H1 (cell line): ENCODE results near the gene ITGB2. TPM values are rescaled to one million over a fixed set of nuclear protein-coding genes. Genes with fewer than 3 reads are reported as not detected.

Experiments used
- CTCF ChIA-PET: fragments of 300-600 bp; sonication (Branson Sonifier 250); formaldehyde crosslinking; loops from one replicate; lab custom pipeline; 2021; ENCODE audit not compliant: partially characterized antibody; lab: Charles Lee
- POLR2A ChIA-PET: fragments of 300-600 bp; sonication (Branson Sonifier 250); formaldehyde crosslinking; loops from one replicate; lab custom pipeline; 2021; ENCODE audit warnings: inconsistent platforms; ENCODE audit not compliant: partially characterized antibody; lab: Charles Lee
- DNase-seq, 2 experiments: peaks; one replicate each; pipeline versions ENCODE4 v3.0.0 to v3.0.0-alpha.2; 2010 to 2022; ENCODE audit warnings: low spot score in 2 of 2, low read depth in 1 of 2, mixed read lengths in 1 of 2
- FAIRE-seq: peaks from 2 replicates; lab custom pipeline; 2011; peaks lifted over from hg19 to GRCh38; lab: Jason Lieb, UNC
- H2AFZ ChIP-seq: 2 replicates; pipeline ENCODE4 v1.8.1; 2012; ENCODE audit warnings: low read length, inconsistent platforms
- H2AK5ac ChIP-seq: 2 replicates; pipeline ENCODE4 v1.6.1; 2013; ENCODE audit warnings: low read depth, low read length
- H2BK120ac ChIP-seq: replicated peaks from 2 replicates; pipeline ENCODE3; 2013; ENCODE audit warnings: low read depth, low read length, inconsistent platforms
- H2BK12ac ChIP-seq: 2 replicates; pipeline ENCODE4 v1.6.1; 2013; ENCODE audit warnings: low read depth, low read length
- H2BK15ac ChIP-seq: 2 replicates; pipeline ENCODE4 v1.6.1; 2013; ENCODE audit warnings: low read length
- H2BK20ac ChIP-seq: 2 replicates; pipeline ENCODE4 v1.6.1; 2013; ENCODE audit warnings: low read length
- H2BK5ac ChIP-seq: 2 replicates; pipeline ENCODE4 v1.6.1; 2013; ENCODE audit warnings: low read depth, low read length
- H3K14ac ChIP-seq: 2 replicates; pipeline ENCODE4 v1.6.1; 2013; ENCODE audit warnings: inconsistent platforms; ENCODE audit not compliant: insufficient read length
- H3K18ac ChIP-seq: 2 replicates; pipeline ENCODE4 v1.6.1; 2013; ENCODE audit warnings: low read length; ENCODE audit errors: extremely low read depth
- H3K23ac ChIP-seq: 2 replicates; pipeline ENCODE4 v1.6.1; 2013; ENCODE audit warnings: inconsistent platforms; ENCODE audit not compliant: insufficient read length
- H3K23me2 ChIP-seq: 2 replicates; pipeline ENCODE4 v1.6.1; 2013; ENCODE audit warnings: low read depth, low read length
- H3K27ac ChIP-seq: 2 replicates; pipeline ENCODE4 v1.6.1; 2011; ENCODE audit warnings: low read depth, low read length, inconsistent platforms
- H3K27me3 ChIP-seq, 4 experiments: replicated peaks in 1 of 4; 1 replicate in 1 of 4; 2 replicates in 3 of 4; pipeline versions ENCODE4 v1.6.1 to v1.8.1; 2011 to 2013; ENCODE audit warnings: low read length in 3 of 4, mild to moderate bottlenecking in 3 of 4, inconsistent platforms in 2 of 4, mixed read lengths in 2 of 4, moderate library complexity in 1 of 4; ENCODE audit not compliant: control insufficient read depth in 3 of 4, insufficient read depth in 3 of 4; ENCODE audit errors: extremely low read depth in 1 of 4
- H3K36me3 ChIP-seq, 4 experiments: 2 replicates each; pipeline versions ENCODE4 v1.6.1 to v1.8.1; 2011 to 2013; ENCODE audit warnings: mild to moderate bottlenecking in 4 of 4, low read length in 3 of 4, moderate library complexity in 2 of 4, control low read depth in 1 of 4, inconsistent platforms in 1 of 4; ENCODE audit not compliant: insufficient read depth in 4 of 4, control insufficient read depth in 2 of 4
- H3K4ac ChIP-seq: replicated peaks from 2 replicates; pipeline ENCODE3; 2013; ENCODE audit warnings: low read length, low read depth, mixed read lengths, inconsistent platforms; ENCODE audit not compliant: insufficient read length
- H3K4me1 ChIP-seq, 4 experiments: replicated peaks in 1 of 4; 1 replicate in 1 of 4; 2 replicates in 3 of 4; pipeline versions ENCODE4 v1.6.1 to v1.8.1; 2011 to 2013; ENCODE audit warnings: low read length in 3 of 4, inconsistent platforms in 2 of 4, mixed read lengths in 1 of 4; ENCODE audit not compliant: insufficient read depth in 4 of 4, control insufficient read depth in 3 of 4
- H3K4me2 ChIP-seq, 2 experiments: 2 replicates each; pipeline versions ENCODE4 v1.6.1 to v1.8.1; 2011 to 2013; ENCODE audit warnings: low read depth in 2 of 2, low read length in 2 of 2, control low read depth in 1 of 2, inconsistent platforms in 1 of 2, mild to moderate bottlenecking in 1 of 2; ENCODE audit not compliant: insufficient read depth in 1 of 2
- H3K4me3 ChIP-seq, 4 experiments: fragments of 200-600, 300-600 bp in 1 of 4; sonication (generic), shearing (Covaris generic), sonication (Bioruptor Twin) in 1 of 4; 2 replicates each; pipeline versions ENCODE4 v1.5.1 to v1.8.1; 2011 to 2016; ENCODE audit warnings: low read length in 4 of 4, low read depth in 3 of 4, control low read depth in 2 of 4, inconsistent platforms in 2 of 4, mild to moderate bottlenecking in 2 of 4, mixed read lengths in 1 of 4, moderate library complexity in 1 of 4; ENCODE audit not compliant: insufficient read depth in 2 of 4; ENCODE audit errors: extremely low read depth in 1 of 4
- H3K56ac ChIP-seq: replicated peaks from 2 replicates; pipeline ENCODE3; 2013; ENCODE audit warnings: low read depth, mild to moderate bottlenecking, mixed read lengths, low read length, inconsistent platforms; ENCODE audit not compliant: insufficient read length
- H3K79me1 ChIP-seq: 2 replicates; pipeline ENCODE4 v1.6.1; 2013; ENCODE audit warnings: low read depth, low read length, control low read depth
- H3K79me2 ChIP-seq, 2 experiments: 2 replicates each; pipeline versions ENCODE4 v1.6.1 to v1.8.1; 2012 to 2013; ENCODE audit warnings: low read length in 2 of 2, mild to moderate bottlenecking in 2 of 2, inconsistent platforms in 1 of 2; ENCODE audit not compliant: insufficient read depth in 2 of 2, control insufficient read depth in 1 of 2
- H3K9ac ChIP-seq, 4 experiments: replicated peaks in 1 of 4; 1 replicate in 1 of 4; 2 replicates in 3 of 4; pipeline versions ENCODE4 v1.6.1 to v1.8.1; 2011 to 2013; ENCODE audit warnings: low read depth in 3 of 4, low read length in 3 of 4, control low read depth in 2 of 4, mild to moderate bottlenecking in 2 of 4, moderate library complexity in 2 of 4, inconsistent platforms in 1 of 4; ENCODE audit errors: extremely low read depth in 1 of 4
- H3K9me3 ChIP-seq, 2 experiments: 2 replicates each; pipeline versions ENCODE4 v1.6.1 to v1.8.1; 2012 to 2013; ENCODE audit warnings: mild to moderate bottlenecking in 2 of 2, moderate library complexity in 2 of 2, control low read depth in 1 of 2, inconsistent platforms in 1 of 2, low read depth in 1 of 2, low read length in 1 of 2, mixed read lengths in 1 of 2; ENCODE audit not compliant: insufficient read depth in 2 of 2
- H4K20me1 ChIP-seq, 2 experiments: replicated peaks in 1 of 2; 2 replicates each; pipeline versions ENCODE3 to v1.8.1; 2011 to 2013; ENCODE audit warnings: inconsistent platforms in 2 of 2, low read length in 2 of 2, mild to moderate bottlenecking in 1 of 2; ENCODE audit not compliant: insufficient read depth in 2 of 2, control insufficient read depth in 1 of 2
- H4K5ac ChIP-seq: 2 replicates; pipeline ENCODE4 v1.6.1; 2013; ENCODE audit warnings: low read length, low read depth, mixed read lengths, inconsistent platforms; ENCODE audit not compliant: insufficient read length
- H4K8ac ChIP-seq: 2 replicates; pipeline ENCODE4 v1.8.0; 2013; ENCODE audit warnings: mild to moderate bottlenecking, moderate library complexity, low read length, inconsistent platforms; ENCODE audit not compliant: insufficient read depth; ENCODE audit errors: extremely low read depth
- H4K91ac ChIP-seq: replicated peaks from 2 replicates; pipeline ENCODE3; 2013; ENCODE audit warnings: low read length, mixed read lengths, inconsistent platforms; ENCODE audit not compliant: insufficient read length
- ASH2L ChIP-seq: fragments of 200-600, 300-600 bp; sonication (generic); IDR thresholded peaks from one replicate; pipeline ENCODE4 v1.7.1; 2017; ENCODE audit warnings: low read length
- CTBP2 ChIP-seq: IDR thresholded peaks from 2 replicates; pipeline ENCODE4 v1.7.0; 2011; ENCODE audit warnings: borderline replicate concordance, mild to moderate bottlenecking, moderate library complexity, mixed read lengths, low read length; ENCODE audit not compliant: insufficient read depth, insufficient read length
- EZH2 ChIP-seq: fragments of 200-600 bp; sonication (generic); IDR thresholded peaks from 2 replicates; pipeline ENCODE4 v1.7.1; 2012; ENCODE audit warnings: low read depth, mild to moderate bottlenecking, moderate library complexity, low read length, inconsistent platforms; ENCODE audit not compliant: severe bottlenecking
- POLR2AphosphoS5 ChIP-seq: IDR thresholded peaks from 2 replicates; pipeline ENCODE4 v1.6.1; 2011; ENCODE audit warnings: low read depth, low read length
- SUZ12 ChIP-seq: fragments of 200-600 bp; sonication (generic); IDR thresholded peaks from 2 replicates; pipeline ENCODE4 v1.6.1; 2012; ENCODE audit warnings: mild to moderate bottlenecking, inconsistent platforms, low read length, moderate library complexity, mixed read lengths
- WGBS, 2 experiments: shearing (Covaris generic) in 1 of 2; methylation state at CpG; one replicate each; pipeline versions ENCODE4 v1.1.6 to v1.1.7; 2013 to 2015; ENCODE audit warnings: low lambda C conversion rate in 2 of 2, mixed read lengths in 2 of 2, inconsistent platforms in 1 of 2, low coverage in 1 of 2, missing lambda C conversion rate in 1 of 2; ENCODE audit not compliant: insufficient replicate concordance in 2 of 2, insufficient coverage in 1 of 2, insufficient read length in 1 of 2; ENCODE audit errors: extremely low coverage in 1 of 2, missing lambda C conversion rate in 1 of 2; 5-methylcytosine and 5-hydroxymethylcytosine counted together
- polyA plus RNA-seq, 7 experiments: library from polyadenylated mRNA; depleted of rRNA in 3 of 7; stranded (reverse) in 5 of 7; unstranded in 2 of 7; fragments of >200 nt in 5 of 7; fragments of 200-250 nt in 2 of 7; gene quantifications; 1 replicate in 5 of 7; 2 replicates in 1 of 7; 4 replicates in 1 of 7; pipeline versions ENCODE4 v1.2.1 to v1.2.3, GENCODE V29; 2011 to 2013; ENCODE audit warnings: missing spikeins in 2 of 7, mixed read lengths in 2 of 7
- total RNA-seq: library from RNA; stranded (reverse); fragmentation: NEBNext Ultra II Directional; extraction: Animal tissue kit (Norgen Biotek cat#: 25700); gene quantifications from 2 replicates; pipeline ENCODE4 v1.2.1, GENCODE V29; 2021

ITGB2 gene
- total and polyA plus RNA-seq, 2 of the 8 experiments (the other 6 are each of a cell fraction or from before 2014, with no cell fraction given) = 0.24 to 0.63 TPM

- Histone ChIP-seq H3K79me1 (0 out of 2 replicates have a peak, but pooled peaks cover 3% of the 10 kb centered on the region), H2BK12ac (no peak overlapping the region), H3K9ac (no peak overlapping the region), H3K23me2 (peaks cover 8% of the 10 kb centered on the region), H2BK15ac (no peak overlapping the region), H3K79me2 (no peaks in the 10 kb centered on the region), H3K36me3 (no peaks in the 10 kb centered on the region), H3K14ac (no peak overlapping the region), H2BK120ac (no peak overlapping the region), H3K18ac (no peak overlapping the region), H3K23ac (no peak overlapping the region), H2BK5ac (no peak overlapping the region), H4K91ac (no peak overlapping the region), H2BK20ac (no peak overlapping the region), H4K8ac (no peak overlapping the region), H3K4me3 (peak overlapping the region; percentile 15 to 51 (median 37); a peak in 7 of 8 replicates), H3K27me3 (peaks cover 15 to 59% (median 50%) of the 10 kb centered on the region in 4 experiments), H4K20me1 (peaks cover 0 to 5% of the 10 kb centered on the region in 2 experiments), H3K56ac (no peak overlapping the region), H2AFZ (no peak overlapping the region), H4K5ac (no peak overlapping the region), H3K4me2 (peak overlapping the region; percentile 68 to 78), H3K9me3 (no peaks in the 10 kb centered on the region), H3K4ac (no peak overlapping the region), H2AK5ac (no peak overlapping the region), H3K4me1 (peaks cover 0 to 14% (median 10%) of the 10 kb centered on the region in 4 experiments; a peak in 6 of 7 replicates), H3K27ac (no peak overlapping the region)
- CTCF ChIA-PET = interaction anchor here (0.6 to 1.6 kb wide), 11 partner anchors 10 to 520 kb away, joined by 3 to 5 read pairs (median 3); no protein-coding TSS in a partner anchor
- FAIRE-seq (no peak), DNase-seq (no peak)
- TF ChIP-seq EZH2 = peak; percentile 24
- TF ChIP-seq SUZ12 = 0 out of 2 replicates have a peak, but pooled peaks have one; percentile 6
- no peak for TF ChIP-seq POLR2AphosphoS5
- peak; percentile 5 for TF ChIP-seq ASH2L
- peak; percentile 14 for TF ChIP-seq CTBP2
- 38% methylated on average over 15 of the region's 26 CpGs; no CpG with 5 or more reads in 1 of the 2 experiments for WGBS, 2 experiments
- POLR2A ChIA-PET = interaction anchor here (0.6 to 1.7 kb wide), 6 partner anchors 9 to 113 kb away, joined by 3 to 7 read pairs (median 4); partner anchors contain the start of gene PTTG1IP
These were observed 1.4 kb downstream of the ITGB2 start for GRCh38 chr21:44919111-44919912.
